GM23248 (cell line): ENCODE data around the gene FAM120C. TPM values are rescaled to one million over a fixed set of nuclear protein-coding genes. Genes with fewer than 3 reads are reported as not detected.

Source experiments
- DNase-seq: peaks from one replicate; pipeline ENCODE4 v3.0.0-alpha.2; 2015
- H2AFZ ChIP-seq: fragments of 200-600 bp; sonication (generic); 2 replicates; pipeline ENCODE4 v1.6.1; 2016; ENCODE audit warnings: antibody characterized with exemption
- H3F3A ChIP-seq: fragments of 200-600 bp; sonication (generic); 2 replicates; pipeline ENCODE4 v1.6.1; 2016; ENCODE audit warnings: mild to moderate bottlenecking, antibody characterized with exemption, mixed run types; ENCODE audit not compliant: insufficient read depth
- H3K27ac ChIP-seq: fragments of 200-600 bp; sonication (generic); 2 replicates; pipeline ENCODE4 v1.5.1; 2016; ENCODE audit warnings: mild to moderate bottlenecking
- H3K27me3 ChIP-seq: fragments of 200-600 bp; sonication (generic); replicated peaks from 2 replicates; pipeline ENCODE4 v1.6.1; 2016; ENCODE audit warnings: mild to moderate bottlenecking; ENCODE audit not compliant: insufficient read depth
- H3K36me3 ChIP-seq: fragments of 200-600 bp; sonication (generic); 2 replicates; pipeline ENCODE4 v1.6.1; 2016; ENCODE audit warnings: low read depth, mild to moderate bottlenecking
- H3K4me1 ChIP-seq: fragments of 200-600 bp; sonication (generic); 2 replicates; pipeline ENCODE4 v1.6.1; 2016; ENCODE audit warnings: mild to moderate bottlenecking; ENCODE audit not compliant: insufficient read depth
- H3K4me2 ChIP-seq: fragments of 200-600 bp; sonication (generic); one replicate; pipeline ENCODE4 v1.6.1; 2016; ENCODE audit warnings: mild to moderate bottlenecking; ENCODE audit not compliant: unreplicated experiment
- H3K4me3 ChIP-seq: fragments of 200-600 bp; sonication (generic); 2 replicates; pipeline ENCODE4 v1.5.1; 2016; ENCODE audit warnings: mild to moderate bottlenecking
- H3K79me2 ChIP-seq: fragments of 200-600 bp; sonication (generic); 2 replicates; pipeline ENCODE4 v1.6.1; 2016; ENCODE audit warnings: mild to moderate bottlenecking; ENCODE audit not compliant: insufficient read depth
- H3K9ac ChIP-seq: fragments of 200-600 bp; sonication (generic); 2 replicates; pipeline ENCODE4 v1.6.1; 2016; ENCODE audit warnings: mild to moderate bottlenecking
- H3K9me2 ChIP-seq: fragments of 200-600 bp; sonication (generic); 2 replicates; pipeline ENCODE4 v1.6.1; 2016; ENCODE audit warnings: mixed run types, mild to moderate bottlenecking, moderate library complexity; ENCODE audit not compliant: insufficient read depth
- H3K9me3 ChIP-seq: fragments of 200-600 bp; sonication (generic); one replicate; pipeline ENCODE4 v1.6.1; 2017; ENCODE audit warnings: low read depth
- H4K20me1 ChIP-seq: fragments of 200-600 bp; sonication (generic); 2 replicates; pipeline ENCODE4 v1.6.0; 2016; ENCODE audit not compliant: insufficient read depth
- EZH2 ChIP-seq: fragments of 200-600 bp; sonication (generic); IDR thresholded peaks from 2 replicates; pipeline ENCODE4 v1.6.1; 2018; ENCODE audit warnings: antibody characterized with exemption, mild to moderate bottlenecking; ENCODE audit not compliant: insufficient read depth, poor library complexity, severe bottlenecking
- EZH2phosphoT487 ChIP-seq: fragments of 200-600 bp; sonication (generic); IDR thresholded peaks from 2 replicates; pipeline ENCODE4 v1.6.1; 2018; ENCODE audit warnings: antibody characterized with exemption, moderate library complexity, mild to moderate bottlenecking, low read depth; ENCODE audit not compliant: insufficient read depth
- WGBS, 2 experiments: methylation state at CpG; one replicate each; pipeline ENCODE4 v1.1.6; 2015 to 2017; ENCODE audit warnings: low lambda C conversion rate in 2 of 2, low coverage in 1 of 2; ENCODE audit errors: missing lambda C conversion rate in 2 of 2; 5-methylcytosine and 5-hydroxymethylcytosine counted together
- in situ Hi-C: fragments of 300-500 bp; cut with MboI; formaldehyde crosslinking; loops from 2 replicates; pipeline ENCODE4 v1.15.0; 2020
- polyA plus RNA-seq: library from polyadenylated mRNA; unstranded; fragments of >200 nt; fragmentation: Nextera tagmentation; extraction: Ambion mirVana; gene quantifications from 2 replicates; pipeline ENCODE4 v1.2.1, GENCODE V29; 2016
- total RNA-seq: library from RNA; depleted of rRNA; stranded (reverse); fragments of >200 nt; shearing (Covaris generic); gene quantifications from 2 replicates; pipeline ENCODE4 v1.2.3, GENCODE V29; 2014

The FAM120C gene
- total and polyA plus RNA-seq, 2 experiments from 2014 or later = 4.1 to 4.5 TPM

DNA sequence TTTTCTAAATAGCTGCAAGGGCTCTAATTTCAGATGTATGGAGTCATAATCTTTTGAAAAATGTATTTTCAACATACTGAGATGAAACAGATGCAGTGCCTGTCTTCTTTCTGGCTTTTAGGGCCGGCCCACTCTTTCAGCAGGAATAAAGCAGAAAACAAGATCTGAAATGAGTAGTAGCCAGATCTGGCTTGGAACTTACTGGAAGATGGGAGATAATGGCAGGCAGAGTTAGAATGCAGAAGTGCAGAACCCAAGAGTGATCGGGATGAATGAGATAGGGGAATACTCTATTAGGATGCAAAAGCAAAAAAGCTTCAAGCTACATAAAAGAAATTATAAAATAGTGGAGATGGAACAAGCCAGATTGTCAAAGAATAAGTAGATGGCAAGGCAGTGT lies 1.4 kb upstream of the FAM120C start:
- TF ChIP-seq EZH2phosphoT487 = no peak
- no peak for TF ChIP-seq EZH2
- H3F3A ChIP-seq = peaks cover 8% of the 10 kb centered on the region
- no peak for DNase-seq
- H3K27ac ChIP-seq = no peak overlapping the region
- 94 to 100% methylated on average over 2 of the region's 2 CpGs for WGBS, 2 experiments
- no peaks in the 10 kb centered on the region for H3K9me2 ChIP-seq
- H3K27me3 ChIP-seq = no peaks in the 10 kb centered on the region
- H3K4me2 ChIP-seq = no peak overlapping the region
- no peaks in the 10 kb centered on the region for H3K9me3 ChIP-seq
- peaks cover 13% of the 10 kb centered on the region for H3K4me1 ChIP-seq
- H3K4me3 ChIP-seq = no peak overlapping the region
- no peaks in the 10 kb centered on the region for H3K36me3 ChIP-seq
- no peak overlapping the region for H2AFZ ChIP-seq
- in situ Hi-C loops = no loop called here
- H4K20me1 ChIP-seq = no peaks in the 10 kb centered on the region
- peaks cover 30% of the 10 kb centered on the region for H3K79me2 ChIP-seq
- H3K9ac ChIP-seq = no peak overlapping the region

DNA sequence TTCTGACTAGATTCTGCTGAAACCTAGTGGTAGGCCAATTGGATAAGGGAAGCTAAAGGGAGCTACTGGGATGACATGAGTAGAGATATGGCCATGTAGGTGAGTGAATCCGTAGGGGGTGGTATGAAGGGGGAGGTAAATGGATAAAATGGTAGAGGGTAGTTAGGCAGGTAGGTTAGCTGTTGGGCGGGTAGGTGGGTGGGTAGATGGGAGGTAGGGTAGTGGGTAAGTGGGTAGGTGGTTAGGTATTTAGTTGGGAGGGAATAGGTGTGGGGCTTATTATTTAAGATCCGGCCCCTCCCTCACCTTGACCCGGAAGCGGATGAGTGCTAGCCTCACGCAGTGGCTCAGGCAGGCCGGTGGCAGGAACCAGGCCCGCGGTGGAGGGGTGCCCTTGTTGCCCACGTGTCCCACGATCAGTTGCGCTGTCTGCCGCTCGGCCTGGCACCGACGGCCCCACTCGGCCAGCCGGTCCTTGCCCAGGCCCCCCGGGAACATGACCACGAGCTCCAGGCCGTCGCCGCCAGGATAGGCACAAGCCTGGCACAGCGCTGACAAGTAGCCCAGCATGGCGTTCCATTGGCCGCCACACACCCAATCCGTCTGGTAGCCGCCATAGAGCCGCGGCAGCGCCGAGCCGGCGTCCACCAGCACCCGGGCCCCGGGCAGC lies 725 bp downstream of the FAM120C start:
- H3K4me3 ChIP-seq = peak overlapping the region; percentile 79
- H3K9ac ChIP-seq = peak overlapping the region; percentile 82
- H3K4me2 ChIP-seq = peak overlapping the region; percentile 83
- no peaks in the 10 kb centered on the region for H3K27me3 ChIP-seq
- H3K27ac ChIP-seq = peak overlapping the region; percentile 70
- no peaks in the 10 kb centered on the region for H3K9me2 ChIP-seq
- H2AFZ ChIP-seq = peak overlapping the region; percentile 88
- DNase-seq = peak; percentile 54
- no peaks in the 10 kb centered on the region for H3K36me3 ChIP-seq
- peaks cover 30% of the 10 kb centered on the region for H3K4me1 ChIP-seq
- TF ChIP-seq EZH2phosphoT487 = no peak
- no peak for TF ChIP-seq EZH2
- H3K79me2 ChIP-seq = peaks cover 46% of the 10 kb centered on the region
- no peaks in the 10 kb centered on the region for H4K20me1 ChIP-seq
- in situ Hi-C loops = no loop called here
- WGBS, 2 experiments = 6 to 11% methylated on average over 6 to 15 of the region's 36 CpGs
- H3K9me3 ChIP-seq = no peaks in the 10 kb centered on the region
- H3F3A ChIP-seq = peaks cover 27% of the 10 kb centered on the region

DNA sequence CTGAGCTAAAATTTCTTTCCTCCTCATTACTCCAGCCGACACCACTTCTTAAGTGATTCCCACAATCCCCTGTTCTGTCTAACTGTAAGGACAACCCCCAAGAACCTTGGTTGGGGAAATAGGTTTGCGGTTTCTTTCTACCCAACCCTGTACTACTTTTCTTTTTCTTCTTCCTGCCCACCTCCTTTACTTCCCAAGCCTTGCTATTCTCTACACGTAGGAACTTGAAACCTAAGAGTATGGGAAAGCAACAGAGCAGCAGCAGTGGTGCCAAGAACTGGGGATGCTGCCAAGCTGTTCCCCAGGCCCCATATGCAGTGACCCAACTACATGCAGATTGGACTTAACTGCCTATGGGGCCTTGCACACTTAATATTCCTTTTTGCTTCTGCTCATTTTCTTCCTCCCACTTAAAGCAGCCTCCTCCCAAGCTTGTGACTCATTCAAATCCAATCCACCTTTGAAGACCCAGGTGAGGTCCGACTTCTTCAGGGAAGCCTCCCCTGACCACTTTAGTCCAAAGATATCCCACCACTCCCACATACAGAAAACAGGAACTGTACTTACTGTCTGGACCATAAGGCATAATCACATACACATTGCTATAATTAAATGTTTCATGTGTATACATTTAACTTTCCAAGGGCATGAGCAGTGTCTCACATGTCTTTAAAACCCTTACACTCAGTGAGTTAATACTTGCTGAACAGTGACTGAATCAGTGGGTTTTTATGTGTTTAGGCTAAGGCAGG lies 1.7 kb downstream of the FAM120C start:
- no peak overlapping the region for H2AFZ ChIP-seq
- DNase-seq = peak; percentile 17
- H3K9me3 ChIP-seq = no peaks in the 10 kb centered on the region
- TF ChIP-seq EZH2phosphoT487 = no peak
- no peak for TF ChIP-seq EZH2
- H3K27ac ChIP-seq = peak overlapping the region; percentile 70
- no peaks in the 10 kb centered on the region for H4K20me1 ChIP-seq
- WGBS, 2 experiments = 61 to 71% methylated on average over 3 to 4 of the region's 4 CpGs
- H3K36me3 ChIP-seq = no peaks in the 10 kb centered on the region
- H3F3A ChIP-seq = peaks cover 36% of the 10 kb centered on the region
- peak overlapping the region; percentile 82 for H3K9ac ChIP-seq
- H3K4me2 ChIP-seq = peak overlapping the region; percentile 83
- peaks cover 56% of the 10 kb centered on the region for H3K79me2 ChIP-seq
- H3K9me2 ChIP-seq = no peaks in the 10 kb centered on the region
- H3K4me3 ChIP-seq = peak overlapping the region; percentile 79
- H3K4me1 ChIP-seq = peaks cover 37% of the 10 kb centered on the region
- in situ Hi-C loops = no loop called here
- no peaks in the 10 kb centered on the region for H3K27me3 ChIP-seq

DNA sequence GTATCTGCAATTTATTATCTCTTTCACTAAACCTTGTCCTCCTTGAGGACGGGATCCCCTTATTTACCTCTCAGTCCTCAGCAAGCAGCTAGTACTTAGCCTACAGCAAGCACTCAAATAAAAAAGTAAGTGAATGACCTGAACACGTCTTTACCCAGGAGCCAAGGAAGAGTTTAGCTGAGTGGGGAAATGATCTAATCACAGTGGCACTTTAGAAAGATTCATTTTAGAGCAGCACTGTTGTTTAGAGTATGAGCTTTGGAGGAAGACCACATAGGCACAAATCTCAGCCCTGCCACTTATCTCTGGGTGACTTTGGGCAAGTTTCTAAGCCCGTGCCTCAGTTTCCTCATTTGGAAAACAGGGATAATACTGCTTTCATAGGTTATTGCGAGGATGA lies 2.7 kb downstream of the FAM120C start:
- Histone ChIP-seq H3K79me2 (peaks cover 65% of the 10 kb centered on the region), H3K9me3 (no peaks in the 10 kb centered on the region), H2AFZ (no peak overlapping the region), H3K4me3 (peak overlapping the region; percentile 79), H3K4me1 (peaks cover 37% of the 10 kb centered on the region), H4K20me1 (no peaks in the 10 kb centered on the region), H3K27ac (peak overlapping the region; percentile 70), H3K27me3 (no peaks in the 10 kb centered on the region), H3K9ac (peak overlapping the region; percentile 82; the same call in 1 of the 2 replicates), H3K36me3 (no peaks in the 10 kb centered on the region), H3F3A (peaks cover 37% of the 10 kb centered on the region), H3K9me2 (no peaks in the 10 kb centered on the region), H3K4me2 (peak overlapping the region; percentile 83)
- in situ Hi-C loops = no loop called here
- TF ChIP-seq EZH2 (no peak), EZH2phosphoT487 (no peak)
- WGBS, 2 experiments = 67 to 70% methylated on average over 4 of the region's 4 CpGs
- DNase-seq = peak; percentile 43
